Lung (tissue), 12 donors: ENCODE data around the gene OR11A1. TPM values are rescaled to one million over a fixed set of nuclear protein-coding genes. Genes with fewer than 3 reads are reported as not detected.

Experiments
- ATAC-seq: fragments of 200-7000 bp; cut with Tn5 transposase; one replicate; pipeline ENCODE4 v1.9.1; 2020; ENCODE audit warnings: moderate number of reproducible peaks; ENCODE audit not compliant: insufficient read depth, low FRiP score
- DNase-seq, 3 donors: peaks; one replicate each; pipeline ENCODE4 v3.0.0-alpha.2; 2013 to 2017
- H3K27ac ChIP-seq, 2 donors: one replicate each; pipeline ENCODE4 v1.5.1; 2013; ENCODE audit warnings: mild to moderate bottlenecking in 2 of 2, moderate library complexity in 2 of 2, control low read depth in 1 of 2, inconsistent platforms in 1 of 2, low read depth in 1 of 2, low read length in 1 of 2
- H3K27me3 ChIP-seq, 3 donors: one replicate each; pipeline ENCODE4 v1.5.1; 2013; ENCODE audit warnings: low read length in 2 of 3; ENCODE audit not compliant: control insufficient read depth in 3 of 3, insufficient read depth in 3 of 3
- H3K36me3 ChIP-seq, 4 donors: one replicate each; pipeline ENCODE4 v1.5.1; 2013; ENCODE audit warnings: low read length in 4 of 4, mild to moderate bottlenecking in 1 of 4, moderate library complexity in 1 of 4; ENCODE audit not compliant: control insufficient read depth in 4 of 4, insufficient read depth in 4 of 4
- H3K4me1 ChIP-seq, 5 donors: one replicate each; pipeline ENCODE4 v1.5.1; 2013; ENCODE audit warnings: low read length in 5 of 5, mild to moderate bottlenecking in 2 of 5, moderate library complexity in 1 of 5; ENCODE audit not compliant: control insufficient read depth in 5 of 5, insufficient read depth in 5 of 5
- H3K4me3 ChIP-seq: one replicate; pipeline ENCODE4 v1.5.1; 2013; ENCODE audit warnings: mild to moderate bottlenecking, control low read depth, moderate library complexity
- H3K9ac ChIP-seq, 2 donors: one replicate each; pipeline ENCODE4 v1.5.1; 2013; ENCODE audit warnings: low read length in 2 of 2, control low read depth in 1 of 2; ENCODE audit not compliant: insufficient read depth in 1 of 2
- H3K9me3 ChIP-seq, 4 donors: one replicate each; pipeline ENCODE4 v1.5.1; 2013; ENCODE audit warnings: low read length in 3 of 4, mild to moderate bottlenecking in 1 of 4, moderate library complexity in 1 of 4; ENCODE audit not compliant: control insufficient read depth in 4 of 4, insufficient read depth in 3 of 4
- WGBS, 2 donors: extraction: QIAGEN DNeasy Blood & Tissue Kit; methylation state at CpG; one replicate each; pipeline ENCODE4 v1.1.7; 2013; 5-methylcytosine and 5-hydroxymethylcytosine counted together
- polyA plus RNA-seq, 2 donors: library from polyadenylated mRNA; stranded (reverse); fragments of 200-250 nt; gene quantifications; one replicate each; pipeline ENCODE4 v1.2.1, GENCODE V29; 2013
- total RNA-seq, 2 donors: library from RNA; depleted of rRNA in 1 of 2; stranded (reverse); fragments of >200 nt in 1 of 2; gene quantifications; one replicate each; pipeline ENCODE4 v1.2.1, GENCODE V29; 2014 to 2021
- TF ChIP-seq, protein P1 (sequence below): IDR thresholded peaks from 2 replicates; pipeline ENCODE4 v1.5.1; 2012; ENCODE audit warnings: mild to moderate bottlenecking; ENCODE audit errors: control extremely low read depth, extremely low read depth
- donor health status: control.
- donor health status: control.
- donor health status: Bipolar disorder and iron deficiency.
- donor health status: healthy.
- donor health status: DM: yes; HTN: yes; CAD: no.

Gene OR11A1
- total and polyA plus RNA-seq, 4 donors, result not detected

- Histone ChIP-seq H3K9ac (no peak overlapping the region), H3K4me1 (no peaks in the 10 kb centered on the region), H3K9me3 (no peaks in the 10 kb centered on the region), H3K27me3 (peaks cover 0 to 11% (median 0%) of the 10 kb centered on the region in 3 donors), H3K36me3 (no peaks in the 10 kb centered on the region), H3K27ac (no peak overlapping the region), H3K4me3 (no peak overlapping the region)
- DNase-seq, result no peak
- WGBS, 2 donors, result 89 to 92% methylated on average over 8 of the region's 8 CpGs
- TF ChIP-seq, protein P1, sequence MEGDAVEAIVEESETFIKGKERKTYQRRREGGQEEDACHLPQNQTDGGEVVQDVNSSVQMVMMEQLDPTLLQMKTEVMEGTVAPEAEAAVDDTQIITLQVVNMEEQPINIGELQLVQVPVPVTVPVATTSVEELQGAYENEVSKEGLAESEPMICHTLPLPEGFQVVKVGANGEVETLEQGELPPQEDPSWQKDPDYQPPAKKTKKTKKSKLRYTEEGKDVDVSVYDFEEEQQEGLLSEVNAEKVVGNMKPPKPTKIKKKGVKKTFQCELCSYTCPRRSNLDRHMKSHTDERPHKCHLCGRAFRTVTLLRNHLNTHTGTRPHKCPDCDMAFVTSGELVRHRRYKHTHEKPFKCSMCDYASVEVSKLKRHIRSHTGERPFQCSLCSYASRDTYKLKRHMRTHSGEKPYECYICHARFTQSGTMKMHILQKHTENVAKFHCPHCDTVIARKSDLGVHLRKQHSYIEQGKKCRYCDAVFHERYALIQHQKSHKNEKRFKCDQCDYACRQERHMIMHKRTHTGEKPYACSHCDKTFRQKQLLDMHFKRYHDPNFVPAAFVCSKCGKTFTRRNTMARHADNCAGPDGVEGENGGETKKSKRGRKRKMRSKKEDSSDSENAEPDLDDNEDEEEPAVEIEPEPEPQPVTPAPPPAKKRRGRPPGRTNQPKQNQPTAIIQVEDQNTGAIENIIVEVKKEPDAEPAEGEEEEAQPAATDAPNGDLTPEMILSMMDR, result no peak
- ATAC-seq, result no peak
These were observed 43.7 kb upstream of the OR11A1 start for GRCh38 chr6:29500594-29500993.

DNA sequence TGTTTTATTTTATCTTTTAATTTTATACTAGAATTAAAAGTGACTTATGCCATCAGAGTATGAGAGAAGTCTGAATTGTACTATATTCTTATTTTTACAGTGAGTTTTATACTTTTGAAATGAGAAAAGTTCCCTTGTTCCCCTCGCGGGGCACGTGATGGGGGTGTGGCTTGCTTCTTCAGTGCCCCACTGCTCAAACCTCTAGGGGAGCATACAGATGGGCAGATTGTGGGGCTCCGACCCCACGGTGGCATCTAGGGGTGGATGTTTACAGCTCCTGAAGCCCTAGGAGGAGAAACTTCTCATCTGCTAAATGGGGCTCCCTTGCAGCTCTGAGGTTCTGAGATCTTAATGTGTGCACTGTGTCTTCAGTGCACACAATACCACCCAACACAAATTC, 42.8 kb upstream of the OR11A1 start:
- ATAC-seq, result no peak
- Histone ChIP-seq H3K9me3 (no peaks in the 10 kb centered on the region), H3K9ac (no peak overlapping the region), H3K4me3 (no peak overlapping the region), H3K27me3 (peaks cover 0 to 11% (median 0%) of the 10 kb centered on the region in 3 donors), H3K27ac (no peak overlapping the region), H3K4me1 (no peaks in the 10 kb centered on the region), H3K36me3 (no peaks in the 10 kb centered on the region)
- 81 to 83% methylated on average over 5 of the region's 5 CpGs for WGBS, 2 donors
- TF ChIP-seq, protein P1, result no peak
- DNase-seq, result no peak

DNA sequence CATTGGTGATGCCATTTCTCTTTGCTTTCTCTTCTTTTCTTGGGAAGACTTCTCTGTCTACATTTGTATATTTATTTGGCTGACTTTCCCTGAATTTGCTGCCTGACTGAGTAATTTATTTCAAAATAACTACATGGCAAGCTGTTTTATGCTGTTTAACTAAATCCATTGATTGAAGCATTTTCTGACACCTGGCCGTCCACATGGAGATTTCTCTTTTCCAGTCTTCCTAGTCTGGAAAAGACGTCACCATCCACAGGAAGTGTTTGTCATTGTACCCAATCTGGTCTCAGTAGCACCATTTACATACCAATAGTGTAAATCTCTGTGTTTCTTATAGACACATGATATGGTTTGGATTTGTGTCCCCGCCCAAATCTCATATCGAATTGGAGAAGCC, 40.1 kb upstream of the OR11A1 start:
- H3K4me3 ChIP-seq, result no peak overlapping the region
- no peaks in the 10 kb centered on the region for H3K4me1 ChIP-seq
- H3K27me3 ChIP-seq, result peaks cover 0 to 11% (median 0%) of the 10 kb centered on the region in 3 donors
- no peak overlapping the region for H3K27ac ChIP-seq
- no peaks in the 10 kb centered on the region for H3K9me3 ChIP-seq
- no peak for ATAC-seq
- H3K9ac ChIP-seq, result no peak overlapping the region
- TF ChIP-seq, protein P1, result no peak
- DNase-seq, result no peak
- WGBS, 2 donors, result 81 to 83% methylated on average over 4 of the region's 4 CpGs
- H3K36me3 ChIP-seq, result no peaks in the 10 kb centered on the region

DNA sequence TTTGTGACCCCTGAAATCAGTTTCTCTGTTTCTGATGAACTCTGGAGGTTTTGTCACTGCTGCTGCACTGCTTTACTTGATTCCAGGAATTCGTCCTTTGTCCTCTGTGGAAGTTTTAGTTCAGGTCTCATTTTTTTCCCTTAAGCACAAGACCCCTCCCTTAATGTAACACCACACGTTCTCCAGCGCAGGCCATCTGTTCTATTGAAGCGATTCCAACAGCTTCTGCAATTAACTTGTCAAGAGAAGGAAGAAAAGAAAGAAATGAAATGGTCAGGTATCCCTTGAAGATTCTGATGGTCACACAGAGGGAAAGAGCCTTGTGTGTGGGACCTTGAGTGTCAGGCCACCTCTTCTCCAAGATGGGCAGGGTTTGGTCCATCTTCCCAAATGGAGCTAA, 38.7 kb upstream of the OR11A1 start:
- Histone ChIP-seq H3K9me3 (no peaks in the 10 kb centered on the region), H3K27ac (no peak overlapping the region), H3K9ac (no peak overlapping the region), H3K4me3 (no peak overlapping the region), H3K36me3 (no peaks in the 10 kb centered on the region), H3K4me1 (no peaks in the 10 kb centered on the region), H3K27me3 (peaks cover 0 to 11% (median 0%) of the 10 kb centered on the region in 3 donors)
- DNase-seq (no peak), ATAC-seq (no peak)
- WGBS, 2 donors, result 71 to 78% methylated on average over 4 of the region's 4 CpGs
- TF ChIP-seq, protein P1, result no peak
